ENCODE results near the gene FBXO2. TPM values are rescaled to one million over a fixed set of nuclear protein-coding genes. Genes with fewer than 3 reads are reported as not detected.

Gene FBXO2
- total and polyA plus RNA-seq, 2 of the 4 experiments (the other 2 are of a cell fraction), result 0.36 to 1.7 TPM

DNA sequence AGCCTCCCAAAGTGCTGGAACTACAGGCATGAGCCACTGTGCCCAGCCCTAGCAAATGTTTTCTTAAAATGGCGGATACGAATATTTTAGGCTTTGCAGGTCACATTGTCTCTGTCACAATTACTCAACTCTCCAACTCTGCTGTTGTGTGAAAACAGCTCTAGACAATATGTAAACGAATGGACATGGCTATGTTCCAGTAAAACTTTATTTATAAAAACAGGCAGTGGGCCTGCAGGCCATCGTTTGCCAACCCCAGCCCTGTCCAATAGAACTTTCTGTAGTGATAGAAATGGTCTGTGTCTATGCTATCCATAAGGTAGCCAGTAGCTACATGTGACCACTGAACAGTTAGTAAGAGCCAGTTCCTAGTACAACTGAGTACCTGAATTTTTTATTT is 5.5 kb upstream of the FBXO2 start:
- no TSS peak for BruUV-seq (replicated peaks)
- intact Hi-C loops (cut with micrococcal nuclease), result loop anchor here (10.0 kb wide), 1 partner anchor 245 kb away; no protein-coding TSS in a partner anchor
- Histone ChIP-seq H2BK15ac (ENCODE audit: low read depth, low read length) (no peak overlapping the region), H3K56ac (ENCODE audit: extremely low read depth, insufficient read depth, low read length) (no peak overlapping the region), H4K5ac (ENCODE audit: low read depth, low read length) (no peak overlapping the region), H4K91ac (ENCODE audit: insufficient read depth, low read depth, low read length) (no peak overlapping the region), H4K20me1 (ENCODE audit: insufficient read depth, low read length) (no peaks in the 10 kb centered on the region), H3K9ac (ENCODE audit: low read depth, low read length) (no peak overlapping the region), H3K4me1 (ENCODE audit: control insufficient read depth, insufficient read depth, low read length) (no peaks in the 10 kb centered on the region), H3K4me2 (ENCODE audit: low read depth, low read length) (no peak overlapping the region), H2BK5ac (ENCODE audit: low read depth, low read length, poor library complexity, severe bottlenecking) (no peak overlapping the region), H2AK5ac (ENCODE audit: low read depth, low read length) (no peak overlapping the region), H3K27me3 (ENCODE audit: control insufficient read depth, insufficient read depth, low read length) (no peaks in the 10 kb centered on the region), H2BK120ac (ENCODE audit: low read depth, low read length) (no peak overlapping the region), H4K8ac (ENCODE audit: low read depth in 2 of 2, low read length in 2 of 2) (no peak overlapping the region), H3K9me3 (ENCODE audit: control insufficient read depth, insufficient read depth, low read length) (no peaks in the 10 kb centered on the region), H3K79me1 (ENCODE audit: low read depth in 1 of 2, low read length in 2 of 2) (peaks cover 0 to 4% of the 10 kb centered on the region in 2 experiments; a peak in 1 of 4 replicates), H3K18ac (ENCODE audit: low read depth, low read length) (no peak overlapping the region), H3K9me1 (ENCODE audit: insufficient read depth, low read length) (no peaks in the 10 kb centered on the region), H3K14ac (replicated peaks; ENCODE audit: low read depth, low read length) (no peak overlapping the region), H3K4me3 (ENCODE audit: insufficient read depth, low read depth, low read length) (no peak overlapping the region), H2AK9ac (replicated peaks; ENCODE audit: low read depth, low read length, poor library complexity) (no peak overlapping the region), H3K4ac (ENCODE audit: low read depth, low read length) (no peak overlapping the region), H3K23ac (ENCODE audit: low read depth, low read length) (no peak overlapping the region), H2AFZ (replicated peaks; ENCODE audit: low read length, poor library complexity) (no peak overlapping the region), H3K27ac (ENCODE audit: insufficient read depth, low read length) (no peak overlapping the region), H3K36me3 (ENCODE audit: control insufficient read depth, insufficient read depth, low read length) (peaks cover 21% of the 10 kb centered on the region), H2BK20ac (ENCODE audit: low read depth, low read length) (no peak overlapping the region)
- TF ChIP-seq CHD1 (IDR thresholded peaks at IDR 0.05; ENCODE audit: low read depth, low read length) (no peak), MAZ (IDR thresholded peaks at IDR 0.05; ENCODE audit: borderline replicate concordance, low read depth, low read length) (no peak), SMC3 (IDR thresholded peaks at IDR 0.05; ENCODE audit: low read depth, low read length) (no peak), BHLHE40 (IDR thresholded peaks at IDR 0.05; ENCODE audit: low read depth, low read length) (no peak), CEBPB (IDR thresholded peaks at IDR 0.05; ENCODE audit: low read depth, low read length) (no peak), FOS (IDR thresholded peaks at IDR 0.05; ENCODE audit: low read depth, low read length) (no peak)
- ATAC-seq (ENCODE audit: low read depth) (no peak), DNase-seq (no peak)
- CTCF ChIA-PET, result no interaction called here
- in situ Hi-C loops (cut with MboI; ENCODE audit: low sequenced_read_pairs), result loop anchor here (5.0 kb wide), 1 partner anchor 58 kb away; no protein-coding TSS in a partner anchor
- POLR2A ChIA-PET (ENCODE audit: unreplicated experiment), result no interaction called here
- no CpG with 5 or more reads among the region's 4 CpGs for WGBS, 2 experiments (ENCODE audit: extremely low coverage in 2 of 2, insufficient read length in 1 of 2)
- dilution Hi-C loops (cut with HindIII; ENCODE audit: low sequenced_read_pairs, unreplicated experiment), result no loop called here

Data from IMR-90 (cell line).